Esophagus muscularis mucosa (tissue), 4 donors: ENCODE measurements around the gene GPR21.

Source experiments
- CTCF ChIP-seq, 3 experiments: fragments of 200-600 bp in 2 of 3; fragments of 450-650 bp in 1 of 3; sonication (generic) in 2 of 3; IDR thresholded peaks; one replicate each; pipeline ENCODE4 v1.5.1; 2017 to 2019; ENCODE audit warnings: antibody characterized with exemption in 3 of 3, mild to moderate bottlenecking in 2 of 3, moderate library complexity in 1 of 3
- EP300 ChIP-seq: sonication (generic); formaldehyde crosslinking; IDR thresholded peaks from one replicate; pipeline ENCODE4 v1.6.1; 2017; ENCODE audit warnings: antibody characterized with exemption
- POLR2A ChIP-seq: fragments of 450-650 bp; IDR thresholded peaks from one replicate; pipeline ENCODE4 v1.6.1; 2017; ENCODE audit warnings: antibody characterized with exemption, moderate library complexity, mild to moderate bottlenecking, low read depth
- POLR2AphosphoS5 ChIP-seq, 2 donors: sonication (generic); formaldehyde crosslinking; IDR thresholded peaks; one replicate each; pipeline ENCODE4 v1.6.1; 2017; ENCODE audit warnings: antibody characterized with exemption in 2 of 2

GRCh38 chr9:122988141-122988540 lies 45.3 kb upstream of the GPR21 start:
- TF ChIP-seq CTCF (IDR thresholded peaks at IDR 0.05): no peak
- TF ChIP-seq EP300: no peak
- no peak for TF ChIP-seq POLR2A
- TF ChIP-seq POLR2AphosphoS5 (IDR thresholded peaks at IDR 0.05): no peak
